ENCODE results near the gene SELENBP1. TPM values are rescaled to one million over a fixed set of nuclear protein-coding genes. Genes with fewer than 3 reads are reported as not detected.

Gene SELENBP1
- total RNA-seq, 3 donors from 2014 or later, result 914 to 2,582 (median 1,654) TPM

GRCh38 chr1:151367658-151368392, 4.7 kb downstream of the SELENBP1 start:
- TF ChIP-seq CTCF (IDR thresholded peaks at IDR 0.05), result no peak
- intact Hi-C loops (cut with DNase I, micrococcal nuclease), result no loop called here
- peak in 1 of 3 donors; percentile 25 for DNase-seq
- ATAC-seq, result no peak
- Histone ChIP-seq H3K9me3 (no peaks in the 10 kb centered on the region), H3K4me1 (ENCODE audit: low read depth) (peaks cover 22% of the 10 kb centered on the region), H3K4me3 (no peak overlapping the region), H3K36me3 (ENCODE audit: low read depth) (peaks cover 8% of the 10 kb centered on the region)

GRCh38 chr1:151364996-151365395, 7.5 kb downstream of the SELENBP1 start:
- TF ChIP-seq CTCF (IDR thresholded peaks at IDR 0.05), result no peak
- intact Hi-C loops (cut with DNase I, micrococcal nuclease), result no loop called here
- Histone ChIP-seq H3K4me3 (no peak overlapping the region), H3K9me3 (no peaks in the 10 kb centered on the region), H3K36me3 (ENCODE audit: low read depth) (peaks cover 8% of the 10 kb centered on the region), H3K4me1 (ENCODE audit: low read depth) (peaks cover 13% of the 10 kb centered on the region)
- DNase-seq, result no peak
- no peak for ATAC-seq

GRCh38 chr1:151362308-151363155, 10.0 kb downstream of the SELENBP1 start:
- Histone ChIP-seq H3K4me3 (no peak overlapping the region), H3K9me3 (no peaks in the 10 kb centered on the region), H3K4me1 (ENCODE audit: low read depth) (no peaks in the 10 kb centered on the region), H3K36me3 (ENCODE audit: low read depth) (peaks cover 8% of the 10 kb centered on the region)
- DNase-seq (no peak), ATAC-seq (peak; percentile 36)
- intact Hi-C loops (cut with DNase I, micrococcal nuclease), result no loop called here
- no peak for TF ChIP-seq CTCF (IDR thresholded peaks at IDR 0.05)

GRCh38 chr1:151361883-151362282, 10.6 kb downstream of the SELENBP1 start:
- no peak for DNase-seq
- intact Hi-C loops (cut with DNase I, micrococcal nuclease), result no loop called here
- Histone ChIP-seq H3K4me3 (no peak overlapping the region), H3K9me3 (no peaks in the 10 kb centered on the region), H3K36me3 (ENCODE audit: low read depth) (peaks cover 8% of the 10 kb centered on the region), H3K4me1 (ENCODE audit: low read depth) (no peaks in the 10 kb centered on the region)
- ATAC-seq, result no peak
- TF ChIP-seq CTCF (IDR thresholded peaks at IDR 0.05), result no peak

GRCh38 chr1:151356696-151357095, 15.8 kb downstream of the SELENBP1 start:
- Histone ChIP-seq H3K4me3 (no peak overlapping the region), H3K9me3 (no peaks in the 10 kb centered on the region), H3K4me1 (ENCODE audit: low read depth) (no peaks in the 10 kb centered on the region), H3K36me3 (ENCODE audit: low read depth) (no peaks in the 10 kb centered on the region)
- TF ChIP-seq CTCF (IDR thresholded peaks at IDR 0.05), result no peak
- intact Hi-C loops (cut with DNase I, micrococcal nuclease), result no loop called here
- ATAC-seq, result no peak
- no peak for DNase-seq
